Renal cortex interstitium (tissue), 11 donors: ENCODE data around the gene RABL3. TPM values are rescaled to one million over a fixed set of nuclear protein-coding genes. Genes with fewer than 3 reads are reported as not detected.
"Not testable (repeated sequence)": the region's sequence is repeated elsewhere in the genome, so short reads cannot be mapped to it uniquely, and the experiment has no call there.

ENCODE experiments used
- DNase-seq, 11 donors: peaks; one replicate each; pipeline ENCODE4 v3.0.0-alpha.2; 2013; ENCODE audit warnings: low read depth in 9 of 11, low spot score in 4 of 11; ENCODE audit errors: extremely low read depth in 1 of 11
- polyA plus RNA-seq, 3 donors: library from polyadenylated mRNA; unstranded; fragments of 120-200 nt; gene quantifications; one replicate each; pipeline ENCODE4 v1.2.1, GENCODE V29; 2013; ENCODE audit not compliant: insufficient read length in 3 of 3

The RABL3 gene
- polyA plus RNA-seq, 3 donors: 26.5 to 33.0 (median 28.9) TPM

GRCh38 chr3:120705884-120706582 lies 36.3 kb downstream of the RABL3 start:
- no peak for DNase-seq

GRCh38 chr3:120699333-120699732 lies 43.0 kb downstream of the RABL3 start:
- no peak for DNase-seq

- DNase-seq: no peak
Measured at GRCh38 chr3:120693439-120694171, 48.7 kb downstream of the RABL3 start.

- DNase-seq: no peak
Measured at GRCh38 chr3:120689395-120689794, 52.9 kb downstream of the RABL3 start.

GRCh38 chr3:120688121-120688520 lies 54.2 kb downstream of the RABL3 start:
- DNase-seq: no peak

GRCh38 chr3:120685411-120685810 lies 56.9 kb downstream of the RABL3 start:
- DNase-seq: no peak

- no peak for DNase-seq
Measured at GRCh38 chr3:120684896-120685295, 57.4 kb downstream of the RABL3 start.

GRCh38 chr3:120683671-120684301 lies 58.5 kb downstream of the RABL3 start:
- no peak for DNase-seq

- DNase-seq: no peak
Measured at GRCh38 chr3:120683213-120683612, 59.1 kb downstream of the RABL3 start.

GRCh38 chr3:120682095-120682681 lies 60.1 kb downstream of the RABL3 start, which contains the start of gene HGD:
HGD (minus strand) TSS chr3:120682239; CDS start chr3:120682111, 128 bp downstream.
- DNase-seq: peak in 8 of 11 donors; percentile 27 to 79 (median 44)

- no peak for DNase-seq
Measured at GRCh38 chr3:120681506-120682038, 60.7 kb downstream of the RABL3 start.

GRCh38 chr3:120681018-120681417 lies 61.3 kb downstream of the RABL3 start:
- no peak for DNase-seq

GRCh38 chr3:120680193-120680894 lies 62.0 kb downstream of the RABL3 start:
- no peak for DNase-seq

- DNase-seq: no peak
Measured at GRCh38 chr3:120678984-120679383, 63.3 kb downstream of the RABL3 start.

- DNase-seq: peak in 10 of 11 donors; percentile 46 to 85 (median 59)
Measured at GRCh38 chr3:120678331-120678947, 63.9 kb downstream of the RABL3 start.

- DNase-seq: not testable (repeated sequence)
Measured at GRCh38 chr3:120677193-120677592, 65.1 kb downstream of the RABL3 start.

- DNase-seq: no peak
Measured at GRCh38 chr3:120673116-120673515, 69.2 kb downstream of the RABL3 start.

- no peak for DNase-seq
Measured at GRCh38 chr3:120670576-120670975, 71.7 kb downstream of the RABL3 start.
